ENCODE data around the gene MRTFB. TPM values are rescaled to one million over a fixed set of nuclear protein-coding genes. Genes with fewer than 3 reads are reported as not detected.

Gene MRTFB
- total and polyA plus RNA-seq, 8 donors, result 4.3 to 81.6 (median 22.4) TPM

GRCh38 chr16:14128097-14128496 lies 57.0 kb downstream of the MRTFB start:
- intact Hi-C loops (cut with DNase I; ENCODE audit: low total_unique reads), result no loop called here
- no peak for DNase-seq
- WGBS, 5 donors, result 91 to 94% (median 94%) methylated on average over 5 of the region's 5 CpGs
- no peaks in the 10 kb centered on the region for H3K36me3 ChIP-seq
- no peaks in the 10 kb centered on the region for H3K27me3 ChIP-seq
- TF ChIP-seq, protein P1, sequence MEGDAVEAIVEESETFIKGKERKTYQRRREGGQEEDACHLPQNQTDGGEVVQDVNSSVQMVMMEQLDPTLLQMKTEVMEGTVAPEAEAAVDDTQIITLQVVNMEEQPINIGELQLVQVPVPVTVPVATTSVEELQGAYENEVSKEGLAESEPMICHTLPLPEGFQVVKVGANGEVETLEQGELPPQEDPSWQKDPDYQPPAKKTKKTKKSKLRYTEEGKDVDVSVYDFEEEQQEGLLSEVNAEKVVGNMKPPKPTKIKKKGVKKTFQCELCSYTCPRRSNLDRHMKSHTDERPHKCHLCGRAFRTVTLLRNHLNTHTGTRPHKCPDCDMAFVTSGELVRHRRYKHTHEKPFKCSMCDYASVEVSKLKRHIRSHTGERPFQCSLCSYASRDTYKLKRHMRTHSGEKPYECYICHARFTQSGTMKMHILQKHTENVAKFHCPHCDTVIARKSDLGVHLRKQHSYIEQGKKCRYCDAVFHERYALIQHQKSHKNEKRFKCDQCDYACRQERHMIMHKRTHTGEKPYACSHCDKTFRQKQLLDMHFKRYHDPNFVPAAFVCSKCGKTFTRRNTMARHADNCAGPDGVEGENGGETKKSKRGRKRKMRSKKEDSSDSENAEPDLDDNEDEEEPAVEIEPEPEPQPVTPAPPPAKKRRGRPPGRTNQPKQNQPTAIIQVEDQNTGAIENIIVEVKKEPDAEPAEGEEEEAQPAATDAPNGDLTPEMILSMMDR (IDR thresholded peaks at IDR 0.05), result no peak
- no peak for TF ChIP-seq POLR2A (IDR thresholded peaks at IDR 0.05)
- no peak for TF ChIP-seq POLR2AphosphoS5 (IDR thresholded peaks at IDR 0.05)
- no peak for TF ChIP-seq EP300 (IDR thresholded peaks at IDR 0.05)
- no peak overlapping the region for H3K4me3 ChIP-seq
- H3K27ac ChIP-seq, result no peak overlapping the region
- H3K4me1 ChIP-seq, result peaks cover 0 to 16% (median 2%) of the 10 kb centered on the region in 4 donors
- H3K9me3 ChIP-seq, result no peaks in the 10 kb centered on the region

DNA sequence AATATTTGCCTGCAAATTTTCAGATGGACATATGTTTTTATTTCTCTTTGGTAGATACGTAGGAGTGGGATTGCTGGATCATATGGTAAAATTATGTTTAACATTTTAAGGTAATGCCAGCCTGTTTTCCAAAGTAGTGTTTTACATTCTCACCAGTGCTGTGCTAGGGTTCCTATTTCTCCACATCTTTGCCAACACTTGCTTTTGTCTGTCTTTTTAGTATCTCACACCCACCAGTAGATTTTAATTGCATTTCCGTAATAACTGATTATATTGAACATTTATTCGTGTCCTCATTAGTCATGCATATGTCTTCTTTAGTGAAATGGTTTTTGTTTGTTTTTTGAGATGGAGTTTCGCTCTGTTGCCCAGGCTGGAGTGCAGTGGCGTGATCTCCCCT lies 58.4 kb downstream of the MRTFB start:
- Histone ChIP-seq H3K27me3 (no peaks in the 10 kb centered on the region), H3K36me3 (no peaks in the 10 kb centered on the region), H3K27ac (no peak overlapping the region), H3K9me3 (no peaks in the 10 kb centered on the region), H3K4me3 (no peak overlapping the region), H3K4me1 (peaks cover 0 to 29% (median 5%) of the 10 kb centered on the region in 4 donors)
- TF ChIP-seq, protein P1 (IDR thresholded peaks at IDR 0.05), result no peak
- TF ChIP-seq EP300 (IDR thresholded peaks at IDR 0.05) (no peak), POLR2A (IDR thresholded peaks at IDR 0.05) (no peak), POLR2AphosphoS5 (IDR thresholded peaks at IDR 0.05) (no peak)
- intact Hi-C loops (cut with DNase I; ENCODE audit: low total_unique reads), result no loop called here
- DNase-seq, result no peak
- WGBS, 5 donors, result 94 to 99% (median 97%) methylated on average over 5 of the region's 5 CpGs

- no peak overlapping the region for H3K4me3 ChIP-seq
- H3K27ac ChIP-seq, result peak overlapping the region in 1 of 5 donors; percentile 35
- H3K36me3 ChIP-seq, result no peaks in the 10 kb centered on the region
- intact Hi-C loops (cut with DNase I; ENCODE audit: low total_unique reads), result no loop called here
- H3K4me1 ChIP-seq, result peaks cover 0 to 21% (median 3%) of the 10 kb centered on the region in 4 donors
- TF ChIP-seq EP300 (IDR thresholded peaks at IDR 0.05), result no peak
- no peak for TF ChIP-seq POLR2AphosphoS5 (IDR thresholded peaks at IDR 0.05)
- no peak for TF ChIP-seq POLR2A (IDR thresholded peaks at IDR 0.05)
- TF ChIP-seq, protein P1 (IDR thresholded peaks at IDR 0.05), result no peak
- H3K27me3 ChIP-seq, result no peaks in the 10 kb centered on the region
- H3K9me3 ChIP-seq, result no peaks in the 10 kb centered on the region
- peak in 1 of 2 donors; percentile 44 for DNase-seq
- WGBS, 5 donors, result 49 to 59% (median 52%) methylated on average over 4 of the region's 4 CpGs
Measured at GRCh38 chr16:14131774-14132695, 60.9 kb downstream of the MRTFB start.

- WGBS, 5 donors, result 74 to 82% (median 78%) methylated on average over 4 of the region's 4 CpGs
- TF ChIP-seq EP300 (IDR thresholded peaks at IDR 0.05) (no peak), POLR2AphosphoS5 (IDR thresholded peaks at IDR 0.05) (no peak), POLR2A (IDR thresholded peaks at IDR 0.05) (no peak)
- TF ChIP-seq, protein P1 (IDR thresholded peaks at IDR 0.05), result no peak
- no peaks in the 10 kb centered on the region for H3K27me3 ChIP-seq
- H3K4me3 ChIP-seq, result no peak overlapping the region
- no peak for DNase-seq
- H3K4me1 ChIP-seq, result peaks cover 0 to 21% (median 3%) of the 10 kb centered on the region in 4 donors
- intact Hi-C loops (cut with DNase I; ENCODE audit: low total_unique reads), result no loop called here
- peak overlapping the region in 1 of 5 donors; percentile 35 for H3K27ac ChIP-seq
- no peaks in the 10 kb centered on the region for H3K36me3 ChIP-seq
- H3K9me3 ChIP-seq, result no peaks in the 10 kb centered on the region
Measured at GRCh38 chr16:14132696-14133048, 61.6 kb downstream of the MRTFB start.

Measured in stomach (tissue), 9 donors.